ENCODE results near the gene HEXB. TPM values are rescaled to one million over a fixed set of nuclear protein-coding genes. Genes with fewer than 3 reads are reported as not detected.

HEXB gene
- total and polyA plus RNA-seq, 2 of the 8 experiments (the other 6 are each of a cell fraction or from before 2014, with no cell fraction given), result 39.7 to 69.2 TPM

DNA sequence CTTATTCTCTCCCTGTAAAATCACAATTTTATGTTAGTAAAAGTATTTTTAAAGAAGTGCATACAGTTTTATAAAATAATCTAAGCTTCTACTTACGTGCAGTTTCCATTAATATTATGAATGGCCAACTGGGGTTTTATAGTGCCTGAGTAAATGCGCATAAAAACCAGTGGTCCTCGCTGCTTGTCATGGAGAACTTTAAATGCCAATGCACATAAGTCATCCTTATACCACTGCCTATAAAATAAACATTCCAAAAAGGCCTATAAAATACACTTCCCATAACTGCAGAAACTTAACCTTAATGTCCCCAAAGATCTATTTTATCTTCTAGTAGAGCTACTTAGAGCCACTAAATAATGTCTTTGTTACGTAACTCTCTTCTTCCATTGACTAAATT lies 53.4 kb downstream of the HEXB start:
- Histone ChIP-seq H3K27me3 (replicated peaks in 1 of 4; ENCODE audit: control insufficient read depth in 3 of 4, extremely low read depth in 1 of 4, insufficient read depth in 3 of 4, low read length in 3 of 4) (peaks cover 0 to 1% (median 0%) of the 10 kb centered on the region in 4 experiments; a peak in 1 of 7 replicates), H2BK20ac (ENCODE audit: low read length) (no peak overlapping the region), H3K14ac (ENCODE audit: insufficient read length) (no peak overlapping the region), H3K56ac (replicated peaks; ENCODE audit: insufficient read length, low read depth, low read length) (no peak overlapping the region), H2AFZ (ENCODE audit: low read length) (no peak overlapping the region), H2BK15ac (ENCODE audit: low read length) (no peak overlapping the region), H3K79me1 (ENCODE audit: low read depth, low read length) (no peaks in the 10 kb centered on the region), H2BK120ac (replicated peaks; ENCODE audit: low read depth, low read length) (no peak overlapping the region), H2BK12ac (ENCODE audit: low read depth, low read length) (no peak overlapping the region), H3K4me3 (ENCODE audit: extremely low read depth in 1 of 4, insufficient read depth in 2 of 4, low read depth in 3 of 4, low read length in 4 of 4) (no peak overlapping the region), H3K79me2 (ENCODE audit: control insufficient read depth in 1 of 2, insufficient read depth in 2 of 2, low read length in 2 of 2) (no peaks in the 10 kb centered on the region), H3K23ac (ENCODE audit: insufficient read length) (no peak overlapping the region), H3K9me3 (ENCODE audit: insufficient read depth in 2 of 2, low read depth in 1 of 2, low read length in 1 of 2) (no peaks in the 10 kb centered on the region), H3K23me2 (ENCODE audit: low read depth, low read length) (no peaks in the 10 kb centered on the region), H2BK5ac (ENCODE audit: low read depth, low read length) (no peak overlapping the region), H3K4me1 (replicated peaks in 1 of 4; ENCODE audit: control insufficient read depth in 3 of 4, insufficient read depth in 4 of 4, low read length in 3 of 4) (no peaks in the 10 kb centered on the region), H3K27ac (ENCODE audit: low read depth, low read length) (no peak overlapping the region), H3K36me3 (ENCODE audit: control insufficient read depth in 2 of 4, insufficient read depth in 4 of 4, low read length in 3 of 4) (peaks cover 2 to 35% (median 13%) of the 10 kb centered on the region in 4 experiments; a peak in 5 of 8 replicates), H4K20me1 (replicated peaks in 1 of 2; ENCODE audit: control insufficient read depth in 1 of 2, insufficient read depth in 2 of 2, low read length in 2 of 2) (no peaks in the 10 kb centered on the region), H2AK5ac (ENCODE audit: low read depth, low read length) (no peak overlapping the region), H3K4ac (replicated peaks; ENCODE audit: insufficient read length, low read depth, low read length) (no peak overlapping the region), H3K18ac (ENCODE audit: extremely low read depth, low read length) (no peak overlapping the region), H3K9ac (replicated peaks in 1 of 4; ENCODE audit: extremely low read depth in 1 of 4, low read depth in 3 of 4, low read length in 3 of 4) (no peak overlapping the region), H4K8ac (ENCODE audit: extremely low read depth, insufficient read depth, low read length) (no peak overlapping the region), H4K5ac (ENCODE audit: insufficient read length, low read depth, low read length) (no peak overlapping the region), H3K4me2 (ENCODE audit: insufficient read depth in 1 of 2, low read depth in 2 of 2, low read length in 2 of 2) (no peak overlapping the region), H4K91ac (replicated peaks; ENCODE audit: insufficient read length, low read length) (no peak overlapping the region)
- TF ChIP-seq RBBP5 (IDR thresholded peaks at IDR 0.05; ENCODE audit: borderline replicate concordance, low read depth, low read length), result no peak
- TF ChIP-seq SIX5 (IDR thresholded peaks at IDR 0.05; ENCODE audit: low read depth, low read length), result no peak
- TF ChIP-seq SIRT6 (IDR thresholded peaks at IDR 0.05; ENCODE audit: low read length), result no peak
- no peak for TF ChIP-seq RNF2 (IDR thresholded peaks at IDR 0.05; ENCODE audit: borderline replicate concordance, low read depth, low read length, missing control alignments, poor library complexity, severe bottlenecking)
- POLR2A ChIA-PET (ENCODE audit: partially characterized antibody), result no interaction called here
- CTCF ChIA-PET (ENCODE audit: partially characterized antibody), result interaction anchor here (1.1 to 2.0 kb wide), 4 partner anchors 12 to 181 kb away, joined by 3 to 6 read pairs (median 3); no protein-coding TSS in a partner anchor
- 90% methylated on average over 4 of the region's 4 CpGs; no CpG with 5 or more reads in 1 of the 2 experiments for WGBS, 2 experiments (ENCODE audit: extremely low coverage in 1 of 2, insufficient coverage in 1 of 2, insufficient read length in 1 of 2, insufficient replicate concordance in 2 of 2, low coverage in 1 of 2, low lambda C conversion rate in 2 of 2, missing lambda C conversion rate in 1 of 2)
- DNase-seq (ENCODE audit: low read depth in 1 of 2, low spot score in 2 of 2), result no peak
- FAIRE-seq, result no peak
